ENCODE data around the gene TMEM200C.

TMEM200C gene

DNA sequence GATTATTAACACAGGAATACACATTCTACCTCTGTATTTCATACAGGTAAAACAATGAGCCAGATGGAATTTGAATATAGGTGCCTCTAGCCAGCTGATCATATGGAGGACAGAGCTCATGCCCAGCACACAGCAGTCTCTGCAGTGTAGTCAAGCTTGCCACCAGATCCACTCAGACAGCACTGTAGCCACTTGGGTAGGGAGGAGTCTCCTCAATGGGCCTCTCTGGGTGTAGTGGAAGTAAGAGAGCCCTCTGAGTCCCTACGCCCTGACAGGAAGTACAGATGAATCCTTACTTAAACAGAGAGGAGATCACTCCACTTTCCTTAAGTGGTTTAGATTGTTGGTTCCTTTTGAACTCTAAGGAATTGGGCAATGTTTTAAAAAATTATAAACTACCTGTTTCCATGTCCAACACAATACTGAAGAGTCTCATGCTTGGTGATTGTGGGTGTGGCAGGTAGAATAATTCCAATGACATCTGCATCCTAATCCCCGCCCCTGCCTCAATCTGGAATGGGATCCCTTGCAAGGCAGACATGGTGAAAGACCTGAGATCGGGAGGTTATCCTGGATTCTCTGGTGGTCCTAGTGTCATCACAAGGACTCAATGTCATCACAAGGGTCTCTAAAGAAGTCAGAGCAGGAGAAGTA lies 23.0 kb upstream of the TMEM200C start:
- TF ChIP-seq, protein P1, sequence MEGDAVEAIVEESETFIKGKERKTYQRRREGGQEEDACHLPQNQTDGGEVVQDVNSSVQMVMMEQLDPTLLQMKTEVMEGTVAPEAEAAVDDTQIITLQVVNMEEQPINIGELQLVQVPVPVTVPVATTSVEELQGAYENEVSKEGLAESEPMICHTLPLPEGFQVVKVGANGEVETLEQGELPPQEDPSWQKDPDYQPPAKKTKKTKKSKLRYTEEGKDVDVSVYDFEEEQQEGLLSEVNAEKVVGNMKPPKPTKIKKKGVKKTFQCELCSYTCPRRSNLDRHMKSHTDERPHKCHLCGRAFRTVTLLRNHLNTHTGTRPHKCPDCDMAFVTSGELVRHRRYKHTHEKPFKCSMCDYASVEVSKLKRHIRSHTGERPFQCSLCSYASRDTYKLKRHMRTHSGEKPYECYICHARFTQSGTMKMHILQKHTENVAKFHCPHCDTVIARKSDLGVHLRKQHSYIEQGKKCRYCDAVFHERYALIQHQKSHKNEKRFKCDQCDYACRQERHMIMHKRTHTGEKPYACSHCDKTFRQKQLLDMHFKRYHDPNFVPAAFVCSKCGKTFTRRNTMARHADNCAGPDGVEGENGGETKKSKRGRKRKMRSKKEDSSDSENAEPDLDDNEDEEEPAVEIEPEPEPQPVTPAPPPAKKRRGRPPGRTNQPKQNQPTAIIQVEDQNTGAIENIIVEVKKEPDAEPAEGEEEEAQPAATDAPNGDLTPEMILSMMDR (IDR thresholded peaks at IDR 0.05; ENCODE audit: low read depth, low read length, poor library complexity, severe bottlenecking): no peak
- no peak for TF ChIP-seq EZH2phosphoT487 (IDR thresholded peaks at IDR 0.05; ENCODE audit: borderline replicate concordance, low read length)
- H3F3A ChIP-seq (ENCODE audit: control insufficient read depth, insufficient read depth): no peaks in the 10 kb centered on the region

DNA sequence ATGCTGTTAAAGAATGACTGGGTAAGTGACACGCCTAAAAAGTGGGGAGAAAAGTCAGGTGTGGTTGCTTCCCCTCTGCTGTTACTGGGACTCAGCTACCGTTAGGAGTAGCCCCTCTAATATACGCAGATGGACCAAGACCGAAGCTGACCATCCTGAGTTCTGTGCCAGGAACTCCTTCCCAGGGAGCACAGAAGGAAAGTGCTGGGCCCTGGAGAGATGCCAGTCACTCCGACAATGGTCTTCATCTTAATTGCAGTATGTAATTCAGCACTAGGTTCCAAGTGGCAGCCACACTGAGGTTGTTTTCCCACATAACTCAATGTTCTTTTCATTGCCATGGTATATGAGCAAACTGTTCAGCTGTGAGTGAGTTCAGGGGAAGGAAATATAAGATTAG lies 19.6 kb upstream of the TMEM200C start:
- Histone ChIP-seq H3K4me3 (ENCODE audit: low read length) (no peak overlapping the region), H4K20me1 (ENCODE audit: control insufficient read depth, insufficient read depth, low read depth, low read length) (no peaks in the 10 kb centered on the region), H3K4me2 (ENCODE audit: low read length) (no peak overlapping the region), H3K79me2 (ENCODE audit: control insufficient read depth, low read length) (no peaks in the 10 kb centered on the region), H3K9me3 (ENCODE audit: control insufficient read depth, insufficient read depth, low read length) (no peaks in the 10 kb centered on the region), H3K4me1 (ENCODE audit: control insufficient read depth, low read length) (no peaks in the 10 kb centered on the region), H3K27me3 (ENCODE audit: control insufficient read depth, low read length) (no peaks in the 10 kb centered on the region), H3K9me2 (replicated peaks; ENCODE audit: control insufficient read depth, low read length) (no peaks in the 10 kb centered on the region), H3K36me3 (ENCODE audit: control insufficient read depth, low read length) (no peaks in the 10 kb centered on the region), H3K27ac (ENCODE audit: low read depth, low read length) (no peak overlapping the region), H3F3A (ENCODE audit: control insufficient read depth, insufficient read depth) (no peaks in the 10 kb centered on the region)
- TF ChIP-seq, protein P1 (IDR thresholded peaks at IDR 0.05; ENCODE audit: low read depth, low read length, poor library complexity, severe bottlenecking): no peak
- no peak for TF ChIP-seq EZH2phosphoT487 (IDR thresholded peaks at IDR 0.05; ENCODE audit: borderline replicate concordance, low read length)

More for the DNA sequence above, 23.0 kb upstream of the TMEM200C start:
- Histone ChIP-seq H3K4me2 (ENCODE audit: low read length) (no peak overlapping the region), H4K20me1 (ENCODE audit: control insufficient read depth, insufficient read depth, low read depth, low read length) (no peaks in the 10 kb centered on the region), H3K9me3 (ENCODE audit: control insufficient read depth, insufficient read depth, low read length) (no peaks in the 10 kb centered on the region), H3K4me3 (ENCODE audit: low read length) (no peak overlapping the region), H3K79me2 (ENCODE audit: control insufficient read depth, low read length) (no peaks in the 10 kb centered on the region), H3K27me3 (ENCODE audit: control insufficient read depth, low read length) (no peaks in the 10 kb centered on the region), H3K9me2 (replicated peaks; ENCODE audit: control insufficient read depth, low read length) (no peaks in the 10 kb centered on the region), H3K4me1 (ENCODE audit: control insufficient read depth, low read length) (0 out of 2 replicates have a peak, but pooled peaks cover 3% of the 10 kb centered on the region), H3K27ac (ENCODE audit: low read depth, low read length) (no peak overlapping the region), H3K36me3 (ENCODE audit: control insufficient read depth, low read length) (no peaks in the 10 kb centered on the region)

DNA sequence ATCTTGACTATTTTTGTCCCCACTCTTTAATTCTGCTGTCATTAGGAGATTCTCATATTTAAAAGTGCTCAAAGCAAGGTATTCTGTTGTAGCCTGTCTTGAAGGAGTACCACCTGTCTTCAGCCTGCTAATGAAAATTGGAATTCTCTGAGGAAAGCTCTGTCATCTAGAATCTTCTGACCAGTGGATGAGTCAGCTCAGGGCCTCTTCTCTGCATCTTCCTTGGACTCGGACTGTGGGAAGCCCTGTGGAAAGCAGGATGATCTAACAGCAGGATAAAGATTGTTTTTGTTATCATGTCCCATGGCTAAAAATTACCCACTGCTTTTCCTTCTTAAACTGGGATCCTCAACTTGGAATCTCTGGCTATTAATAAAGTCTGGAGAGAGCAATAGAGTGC lies 18.7 kb upstream of the TMEM200C start:
- no peaks in the 10 kb centered on the region for H3K9me3 ChIP-seq (ENCODE audit: control insufficient read depth, insufficient read depth, low read length)
- TF ChIP-seq EZH2phosphoT487 (IDR thresholded peaks at IDR 0.05; ENCODE audit: borderline replicate concordance, low read length): no peak
- TF ChIP-seq, protein P1 (IDR thresholded peaks at IDR 0.05; ENCODE audit: low read depth, low read length, poor library complexity, severe bottlenecking): no peak

More for the DNA sequence above, 18.7 kb upstream of the TMEM200C start:
- Histone ChIP-seq H3K79me2 (ENCODE audit: control insufficient read depth, low read length) (no peaks in the 10 kb centered on the region), H3F3A (ENCODE audit: control insufficient read depth, insufficient read depth) (no peaks in the 10 kb centered on the region), H3K4me3 (ENCODE audit: low read length) (no peak overlapping the region), H4K20me1 (ENCODE audit: control insufficient read depth, insufficient read depth, low read depth, low read length) (no peaks in the 10 kb centered on the region), H3K4me1 (ENCODE audit: control insufficient read depth, low read length) (no peaks in the 10 kb centered on the region), H3K4me2 (ENCODE audit: low read length) (no peak overlapping the region), H3K9me2 (replicated peaks; ENCODE audit: control insufficient read depth, low read length) (no peaks in the 10 kb centered on the region), H3K27ac (ENCODE audit: low read depth, low read length) (no peak overlapping the region), H3K36me3 (ENCODE audit: control insufficient read depth, low read length) (no peaks in the 10 kb centered on the region), H3K27me3 (ENCODE audit: control insufficient read depth, low read length) (no peaks in the 10 kb centered on the region)

All from DOHH2 (cell line).